NCI-H1092 treated with DMSO at 0.1 percent for 48 hours (cell line): ENCODE measurements around the gene CMIP.

Experiments used
- DNase-seq: peaks from one replicate; lab custom pipeline; 2025; lab: John Stamatoyannopoulos, UW

CMIP gene

GRCh38 chr16:81495321-81496234, 51.0 kb downstream of the CMIP start:
- DNase-seq, result no peak

DNA sequence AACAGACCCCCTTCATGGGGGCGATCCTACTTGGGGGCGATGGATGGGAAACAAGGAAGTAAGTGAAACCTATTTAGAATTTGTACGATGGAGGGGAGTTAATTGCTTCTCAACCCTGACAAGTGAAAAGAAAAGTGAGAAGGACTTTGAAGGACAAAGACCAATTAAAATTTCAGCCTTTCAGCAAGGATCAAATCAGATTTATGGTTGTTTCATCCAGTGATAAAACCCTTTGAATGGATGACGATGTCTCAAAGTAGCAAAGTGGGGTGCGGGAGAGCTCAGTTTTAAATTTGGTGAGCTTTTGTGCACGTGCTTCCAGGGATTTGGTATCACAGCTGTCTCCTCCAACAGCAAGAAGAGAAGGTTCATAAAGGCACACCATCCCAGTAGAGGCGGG, 51.7 kb downstream of the CMIP start:
- no peak for DNase-seq

- DNase-seq, result no peak
Measured at GRCh38 chr16:81496742-81497141, 52.1 kb downstream of the CMIP start.

GRCh38 chr16:81497690-81498089, 53.1 kb downstream of the CMIP start:
- no peak for DNase-seq

DNA sequence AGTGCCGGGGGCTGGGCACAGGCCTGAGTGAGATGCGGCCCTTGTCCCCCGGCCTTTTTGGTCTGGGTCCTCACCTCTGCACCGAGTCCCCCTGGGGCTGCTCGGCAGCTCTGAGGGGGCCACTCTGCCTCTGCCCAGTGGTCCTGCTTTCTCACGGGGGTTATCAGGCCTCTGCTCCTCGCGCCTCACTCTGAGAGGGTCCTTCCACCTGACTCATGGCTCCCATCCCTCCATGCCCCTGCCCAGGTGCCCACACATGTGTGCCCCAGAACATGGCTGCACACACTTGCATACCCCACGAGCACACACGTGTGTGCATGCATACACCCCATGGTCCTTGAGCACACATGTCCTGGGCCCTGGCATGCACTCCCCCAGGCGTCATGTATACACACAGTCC, 53.7 kb downstream of the CMIP start:
- no peak for DNase-seq

GRCh38 chr16:81499576-81500380, 55.2 kb downstream of the CMIP start:
- no peak for DNase-seq

DNA sequence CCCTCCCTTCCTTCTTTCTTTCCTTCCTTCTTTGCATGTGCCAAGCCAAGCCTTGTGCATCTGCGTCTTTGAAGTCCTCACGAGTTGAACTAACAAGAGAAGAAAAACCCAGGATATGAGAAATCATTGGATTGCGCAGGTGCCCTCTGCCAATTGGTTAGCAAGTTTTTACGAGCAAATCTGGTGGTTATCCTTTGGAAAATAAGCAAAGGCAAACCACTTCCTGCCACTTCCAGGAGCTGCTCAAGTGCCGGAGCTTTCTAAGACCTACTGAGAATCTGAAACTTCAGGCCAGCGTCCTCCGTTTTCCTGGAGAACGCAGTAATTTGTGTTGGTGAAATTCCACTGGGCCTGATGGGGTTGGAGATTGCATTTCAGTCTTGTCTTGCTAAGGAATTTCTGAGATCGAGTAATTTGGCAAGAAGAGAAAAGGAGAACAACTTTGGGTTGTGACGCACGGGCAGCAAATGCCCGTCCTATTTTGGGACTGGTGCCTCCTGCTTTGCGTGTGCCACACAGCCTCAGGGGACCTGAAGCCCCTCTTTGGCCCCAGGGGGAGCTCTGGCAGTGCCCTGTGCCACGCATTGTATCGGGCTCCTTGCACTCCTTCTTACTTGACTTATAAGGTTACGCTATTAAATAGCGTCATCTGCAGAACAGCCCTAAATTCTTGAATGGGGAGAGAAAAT, 56.4 kb downstream of the CMIP start:
- no peak for DNase-seq

DNA sequence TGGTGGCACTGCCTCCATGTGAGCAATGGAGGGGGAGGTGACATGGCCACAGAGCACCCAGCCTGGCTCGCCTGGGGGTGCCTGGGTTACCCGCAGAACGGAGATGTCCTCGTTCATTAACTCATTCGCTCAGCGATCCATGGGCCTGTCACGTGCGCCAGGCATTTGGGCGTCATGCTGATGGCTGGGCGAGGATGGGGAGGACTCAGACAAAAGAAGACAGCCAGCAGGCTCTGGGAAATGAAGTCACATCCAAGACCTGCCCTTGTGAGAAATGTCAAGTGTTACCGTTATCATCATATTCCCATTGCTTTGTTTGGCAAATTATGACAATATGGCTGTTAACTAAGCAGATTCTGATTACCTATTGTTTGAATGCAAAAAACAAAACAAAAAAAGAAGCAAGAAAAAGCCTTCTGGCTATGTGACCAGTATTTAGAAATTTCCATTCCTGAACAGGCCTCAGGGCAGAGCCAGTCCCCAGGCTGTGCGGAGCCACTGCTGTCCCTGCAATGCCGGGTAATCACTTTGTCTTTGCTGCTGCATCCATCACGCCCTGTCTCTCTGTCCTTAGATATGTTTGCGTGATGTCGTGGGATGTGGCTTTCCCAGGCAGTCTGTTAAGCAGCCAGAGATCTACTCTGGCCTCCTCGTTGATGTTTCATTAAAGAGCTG, 57.9 kb downstream of the CMIP start:
- DNase-seq, result no peak

DNA sequence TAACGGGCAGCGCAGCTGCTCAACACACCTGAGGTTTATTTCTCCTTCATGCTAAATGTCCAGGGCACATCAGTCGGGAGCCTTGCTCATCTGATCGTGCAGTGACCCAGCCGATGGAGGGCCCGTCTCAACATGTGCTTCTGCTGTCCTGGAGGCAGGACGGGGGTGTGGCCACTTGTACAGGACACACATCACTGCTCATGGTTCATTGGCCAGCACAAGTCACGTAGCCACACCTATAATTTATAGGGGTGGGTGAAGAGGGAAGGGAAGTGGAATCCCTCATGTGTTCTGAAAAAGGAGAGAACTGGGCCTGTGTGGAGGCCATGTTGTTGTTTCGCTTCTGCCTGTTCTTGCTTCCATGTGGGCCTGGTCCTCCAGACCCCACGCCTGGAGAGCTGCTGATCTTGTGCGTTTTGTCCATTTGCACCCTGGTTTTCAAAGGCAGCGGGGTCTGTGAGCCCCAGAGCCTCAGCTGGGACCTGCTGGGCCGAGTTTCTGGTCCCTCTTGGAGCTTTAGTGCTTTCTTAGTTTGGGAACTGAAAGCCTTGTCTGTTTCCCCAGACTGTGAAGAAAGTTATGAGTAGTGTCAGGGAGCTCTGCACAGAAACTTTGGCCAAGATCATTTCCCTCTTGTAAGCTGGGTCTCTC, 60.5 kb downstream of the CMIP start:
- DNase-seq, result no peak

DNA sequence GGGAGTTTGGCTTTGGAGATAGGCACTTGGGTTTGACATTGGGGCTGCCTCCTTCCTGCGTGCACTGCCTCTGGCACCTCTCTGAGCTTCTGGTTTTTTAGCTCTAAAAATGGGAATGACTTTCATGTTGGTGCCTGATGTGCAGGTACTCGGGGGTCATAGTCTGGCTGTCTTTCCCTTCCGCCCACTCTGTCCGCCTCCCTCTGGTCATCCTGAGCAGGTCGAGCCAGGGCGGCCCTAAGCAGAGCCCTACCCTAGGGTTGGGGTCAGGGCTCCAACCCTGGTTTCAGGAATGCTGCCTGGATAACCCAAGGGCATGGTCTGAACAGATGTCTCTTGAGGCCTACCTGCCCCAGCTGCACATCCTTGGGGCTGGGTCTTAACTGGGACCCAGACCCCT, 64.8 kb downstream of the CMIP start:
- no peak for DNase-seq

DNA sequence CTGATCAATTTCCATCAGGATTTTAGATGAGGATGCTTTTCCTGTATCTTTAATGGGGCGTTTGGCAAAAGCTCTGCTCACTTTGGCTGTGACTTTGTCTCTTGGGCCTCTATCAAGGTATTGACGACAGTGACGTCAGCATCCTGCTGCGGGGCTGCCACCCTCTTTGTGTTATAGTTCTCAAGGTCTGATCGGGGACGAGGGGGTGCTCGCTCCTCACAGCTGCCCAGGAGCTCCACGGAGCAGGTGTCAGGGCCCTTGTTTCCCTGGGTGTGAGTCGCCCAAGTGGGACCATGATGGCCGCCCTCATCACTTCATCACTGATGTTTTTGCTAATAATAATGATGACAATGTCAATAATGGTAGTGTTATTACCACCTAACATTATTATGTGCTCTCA, 65.4 kb downstream of the CMIP start:
- DNase-seq, result no peak

DNA sequence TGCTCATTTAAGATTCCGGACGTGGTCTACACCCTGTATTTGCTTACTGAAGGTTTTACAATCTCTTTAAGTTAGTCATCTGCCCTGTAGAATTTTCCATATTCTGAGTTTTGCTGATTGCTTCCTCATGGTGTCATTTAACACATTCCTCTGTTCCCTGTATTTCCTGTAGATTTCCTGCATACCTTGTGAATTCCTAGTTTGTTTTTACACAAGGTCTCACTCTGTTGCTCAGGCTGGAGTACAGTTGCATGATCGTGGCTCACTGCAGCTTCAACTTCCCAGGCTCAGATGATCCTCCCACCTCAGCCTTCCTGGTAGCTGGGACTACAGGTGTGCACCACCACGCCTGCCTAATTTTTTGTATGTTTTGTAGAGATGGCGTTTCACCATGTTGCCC, 66.8 kb downstream of the CMIP start:
- DNase-seq, result no peak

DNA sequence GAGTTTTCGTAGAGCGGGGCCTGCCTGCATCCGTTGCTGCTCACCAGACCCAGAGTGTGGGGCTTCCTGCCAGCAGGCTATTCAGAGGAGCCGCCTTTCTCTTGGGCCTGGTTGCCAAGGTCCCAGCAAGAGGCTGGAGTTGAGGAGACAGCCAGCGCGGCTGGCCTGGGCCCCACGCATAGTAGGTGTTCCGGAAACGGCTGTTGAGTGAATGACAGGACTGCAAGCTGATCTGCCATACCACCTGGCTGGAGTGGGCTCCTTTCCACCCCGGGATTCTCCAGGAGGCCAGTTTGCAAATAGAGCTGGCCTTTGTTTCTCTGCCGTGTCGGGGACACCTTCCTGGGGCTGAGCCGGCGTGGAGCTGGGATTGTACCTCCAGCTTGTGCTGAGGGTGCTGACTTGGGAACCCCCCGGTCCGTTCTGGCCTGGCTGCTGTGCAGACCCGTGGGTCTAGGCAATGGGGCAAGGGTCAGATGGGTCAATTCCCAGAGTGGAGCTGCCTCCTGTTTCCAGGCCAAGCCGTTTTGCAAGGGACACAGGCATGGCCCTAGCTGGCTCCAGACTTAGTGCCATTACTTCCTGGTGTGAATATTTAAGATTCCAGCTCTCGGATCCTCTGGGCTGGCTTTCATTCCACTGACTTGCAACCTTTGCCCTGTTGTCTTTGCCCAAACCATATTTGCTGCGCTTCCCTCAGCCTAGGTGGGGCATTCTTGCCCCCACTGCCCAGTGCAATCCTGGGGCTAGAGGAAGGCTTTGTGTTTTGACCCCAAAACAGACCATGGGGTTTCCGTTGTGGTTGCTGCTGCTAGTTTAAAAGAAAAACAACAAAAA, 68.8 kb downstream of the CMIP start:
- DNase-seq, result no peak

GRCh38 chr16:81514041-81514559, 69.5 kb downstream of the CMIP start:
- DNase-seq, result no peak

GRCh38 chr16:81514568-81515258, 70.1 kb downstream of the CMIP start:
- DNase-seq, result no peak

DNA sequence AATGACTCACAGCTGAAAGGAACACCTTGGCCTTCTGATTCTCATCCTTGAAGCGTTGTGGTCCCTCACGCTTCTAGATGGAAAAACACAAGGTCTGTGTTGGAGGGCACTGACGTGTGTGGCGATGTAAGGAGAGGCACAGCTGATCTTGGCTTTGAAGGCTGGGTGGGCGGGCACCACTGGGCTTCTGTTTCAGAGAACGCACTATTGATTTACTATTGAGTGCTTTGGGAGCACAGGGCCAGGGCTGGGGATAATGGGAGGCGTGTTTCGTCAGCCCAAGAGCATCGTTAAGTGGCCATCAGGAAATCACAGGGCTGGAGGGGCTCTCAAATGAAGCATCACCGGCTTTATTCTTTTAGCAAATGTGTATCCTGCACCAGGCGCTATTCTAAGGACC, 70.7 kb downstream of the CMIP start:
- DNase-seq, result peak; percentile 97

DNA sequence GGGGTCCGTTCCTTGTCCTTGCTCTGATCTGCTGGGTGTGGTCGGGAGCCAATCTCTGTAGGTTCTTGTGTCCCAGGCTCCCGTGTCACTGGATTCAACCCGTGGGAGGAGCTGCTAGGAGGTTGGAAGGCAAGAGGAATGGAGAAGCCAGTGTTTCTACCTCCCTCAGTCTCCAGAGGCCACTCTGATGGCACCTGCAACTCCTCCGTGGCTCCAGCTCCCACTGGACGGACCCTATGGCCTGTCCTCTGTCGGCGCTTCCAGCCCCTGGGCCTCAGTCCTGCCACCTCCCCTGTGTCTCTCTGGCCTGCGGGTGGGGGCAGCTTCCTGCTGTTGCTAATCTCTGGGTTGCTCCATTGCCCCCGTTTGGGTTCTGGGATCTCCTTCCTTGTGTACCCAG, 71.1 kb downstream of the CMIP start:
- peak; percentile 35 for DNase-seq

- no peak for DNase-seq
Measured at GRCh38 chr16:81516478-81517149, 72.0 kb downstream of the CMIP start.

DNA sequence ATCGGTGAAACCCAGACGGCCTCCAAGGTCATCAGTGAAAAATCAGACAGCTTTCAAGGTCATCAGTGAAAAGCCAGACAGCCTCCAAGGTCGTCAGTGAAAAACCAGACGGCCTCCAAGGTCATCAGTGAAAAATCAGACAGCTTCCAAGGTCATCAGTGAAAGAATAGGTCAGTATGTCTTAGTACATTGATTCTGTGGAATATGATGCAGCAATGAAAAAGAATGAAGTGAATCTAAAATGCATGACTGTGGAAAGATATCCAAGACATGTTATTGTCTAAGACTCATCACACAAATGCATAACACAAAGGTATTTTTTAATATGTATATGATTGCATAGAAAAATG, 72.5 kb downstream of the CMIP start:
- DNase-seq, result no peak
